Mesendoderm (in vitro differentiated cells): ENCODE data around the gene CLEC18A.
"Not testable (repeated sequence)": the region's sequence is repeated elsewhere in the genome, so short reads cannot be mapped to it uniquely, and the experiment has no call there.

ENCODE experiments used
- DNase-seq: peaks from one replicate; pipeline ENCODE4 v3.0.0; 2013
- H2AK5ac ChIP-seq: 2 replicates; pipeline ENCODE4 v1.6.1; 2013; ENCODE audit warnings: low read length, inconsistent platforms
- H2BK120ac ChIP-seq: 2 replicates; pipeline ENCODE4 v1.6.1; 2013; ENCODE audit warnings: low read depth, mild to moderate bottlenecking, low read length, moderate library complexity, mixed read lengths
- H2BK15ac ChIP-seq: replicated peaks from 2 replicates; pipeline ENCODE4 v1.6.1; 2013; ENCODE audit warnings: low read depth, mild to moderate bottlenecking, moderate library complexity
- H2BK5ac ChIP-seq: 2 replicates; pipeline ENCODE4 v1.6.1; 2013; ENCODE audit warnings: low read length, inconsistent platforms
- H3K18ac ChIP-seq: 2 replicates; pipeline ENCODE4 v1.6.1; 2013; ENCODE audit warnings: mild to moderate bottlenecking, low read length, mixed read lengths
- H3K23ac ChIP-seq: one replicate; pipeline ENCODE4 v1.6.1; 2013; ENCODE audit warnings: low read length
- H3K27ac ChIP-seq: 2 replicates; pipeline ENCODE4 v1.5.1; 2013; ENCODE audit warnings: low read depth, mild to moderate bottlenecking, inconsistent platforms, low read length, moderate library complexity
- H3K27me3 ChIP-seq: 2 replicates; pipeline ENCODE4 v1.6.1; 2013; ENCODE audit warnings: low read length, control low read depth, mild to moderate bottlenecking, inconsistent platforms; ENCODE audit not compliant: insufficient read depth, poor library complexity
- H3K36me3 ChIP-seq: 2 replicates; pipeline ENCODE4 v1.6.1; 2013; ENCODE audit warnings: low read length, inconsistent platforms; ENCODE audit not compliant: control insufficient read depth, insufficient read depth
- H3K4ac ChIP-seq: one replicate; pipeline ENCODE4 v1.6.1; 2013; ENCODE audit warnings: low read depth, mild to moderate bottlenecking, low read length, moderate library complexity
- H3K4me1 ChIP-seq: 2 replicates; pipeline ENCODE4 v1.6.1; 2013; ENCODE audit warnings: low read depth, low read length, inconsistent platforms; ENCODE audit not compliant: control insufficient read depth
- H3K4me2 ChIP-seq: 2 replicates; pipeline ENCODE4 v1.6.1; 2013; ENCODE audit warnings: low read length
- H3K4me3 ChIP-seq: 2 replicates; pipeline ENCODE4 v1.5.1; 2013; ENCODE audit warnings: mild to moderate bottlenecking, low read length
- H3K56ac ChIP-seq: one replicate; pipeline ENCODE4 v1.6.1; 2013; ENCODE audit warnings: low read length
- H3K79me1 ChIP-seq: 2 replicates; pipeline ENCODE4 v1.6.1; 2013; ENCODE audit warnings: low read length, inconsistent platforms
- H3K79me2 ChIP-seq: 2 replicates; pipeline ENCODE4 v1.6.1; 2013; ENCODE audit warnings: mild to moderate bottlenecking, low read length; ENCODE audit not compliant: control insufficient read depth, insufficient read depth
- H3K9ac ChIP-seq: 2 replicates; pipeline ENCODE4 v1.6.1; 2013; ENCODE audit warnings: low read length, inconsistent platforms
- H4K5ac ChIP-seq: one replicate; pipeline ENCODE4 v1.6.1; 2013; ENCODE audit warnings: low read length
- H4K8ac ChIP-seq: one replicate; pipeline ENCODE4 v1.6.1; 2013; ENCODE audit warnings: low read depth, mild to moderate bottlenecking, control low read depth, low read length, moderate library complexity
- WGBS: extraction: QIAGEN DNeasy Blood & Tissue Kit; methylation state at CpG from one replicate; pipeline ENCODE4 v1.1.7; 2013; ENCODE audit warnings: low lambda C conversion rate, missing lambda C conversion rate; ENCODE audit not compliant: insufficient coverage; ENCODE audit errors: extremely low coverage; 5-methylcytosine and 5-hydroxymethylcytosine counted together

The CLEC18A gene

GRCh38 chr16:70003511-70003910, 52.4 kb downstream of the CLEC18A start:
- not testable (repeated sequence) for H2BK15ac ChIP-seq, H2AK5ac ChIP-seq

GRCh38 chr16:70008604-70009003, 57.5 kb downstream of the CLEC18A start:
- not testable (repeated sequence) for H3K23ac ChIP-seq, H3K36me3 ChIP-seq, H3K4ac ChIP-seq, H3K79me1 ChIP-seq, H3K4me1 ChIP-seq, DNase-seq, H3K27me3 ChIP-seq, H3K56ac ChIP-seq, H3K79me2 ChIP-seq, H2BK5ac ChIP-seq, H3K18ac ChIP-seq, H4K8ac ChIP-seq, H3K27ac ChIP-seq, H2BK15ac ChIP-seq, H3K9ac ChIP-seq, H3K4me3 ChIP-seq, H2AK5ac ChIP-seq, H3K4me2 ChIP-seq, H2BK120ac ChIP-seq, H4K5ac ChIP-seq
- no CpG with 5 or more reads among the region's 3 CpGs for WGBS

More at GRCh38 chr16:70003511-70003910, 52.4 kb downstream of the CLEC18A start:
- not testable (repeated sequence) for H3K79me1 ChIP-seq, H3K27me3 ChIP-seq, H3K9ac ChIP-seq, H3K36me3 ChIP-seq, H3K4me3 ChIP-seq, H4K8ac ChIP-seq, H2BK120ac ChIP-seq, H3K79me2 ChIP-seq, DNase-seq, H3K27ac ChIP-seq, H3K4me1 ChIP-seq, H3K56ac ChIP-seq, H2BK5ac ChIP-seq, H3K18ac ChIP-seq, H3K4me2 ChIP-seq, H3K23ac ChIP-seq, H3K4ac ChIP-seq, H4K5ac ChIP-seq
- no CpG with 5 or more reads among the region's 2 CpGs for WGBS

- not testable (repeated sequence) for H3K56ac ChIP-seq, H4K8ac ChIP-seq, H3K79me2 ChIP-seq, H2BK120ac ChIP-seq, H3K79me1 ChIP-seq, H3K36me3 ChIP-seq, H3K4me2 ChIP-seq, H3K23ac ChIP-seq, H3K9ac ChIP-seq, H3K4ac ChIP-seq, H4K5ac ChIP-seq, H2BK5ac ChIP-seq, H3K4me1 ChIP-seq, DNase-seq, H3K18ac ChIP-seq, H3K27ac ChIP-seq, H2BK15ac ChIP-seq, H2AK5ac ChIP-seq, H3K4me3 ChIP-seq, H3K27me3 ChIP-seq
- WGBS: no CpG with 5 or more reads among the region's 8 CpGs
Measured at GRCh38 chr16:70010615-70011014, 59.5 kb downstream of the CLEC18A start.

GRCh38 chr16:70011120-70011519, 60.0 kb downstream of the CLEC18A start:
- H4K8ac ChIP-seq, H3K27ac ChIP-seq, H3K79me2 ChIP-seq, H3K36me3 ChIP-seq, H3K4me1 ChIP-seq, H2BK15ac ChIP-seq, H3K4me3 ChIP-seq, H3K4ac ChIP-seq, DNase-seq, H3K9ac ChIP-seq, H3K23ac ChIP-seq, H3K56ac ChIP-seq, H2BK120ac ChIP-seq, H2AK5ac ChIP-seq, H3K79me1 ChIP-seq, H3K4me2 ChIP-seq, H4K5ac ChIP-seq, H2BK5ac ChIP-seq, H3K18ac ChIP-seq, H3K27me3 ChIP-seq: not testable (repeated sequence)
- no CpG with 5 or more reads among the region's 11 CpGs for WGBS

GRCh38 chr16:70012354-70012753, 61.2 kb downstream of the CLEC18A start:
- no CpG with 5 or more reads among the region's 11 CpGs for WGBS
- H2AK5ac ChIP-seq, H3K4me1 ChIP-seq, H3K4me3 ChIP-seq, H3K27me3 ChIP-seq, DNase-seq, H2BK5ac ChIP-seq, H3K18ac ChIP-seq, H2BK15ac ChIP-seq, H4K8ac ChIP-seq, H3K79me1 ChIP-seq, H2BK120ac ChIP-seq, H3K4ac ChIP-seq, H3K36me3 ChIP-seq, H3K56ac ChIP-seq, H3K79me2 ChIP-seq, H4K5ac ChIP-seq, H3K4me2 ChIP-seq, H3K23ac ChIP-seq, H3K9ac ChIP-seq, H3K27ac ChIP-seq: not testable (repeated sequence)

GRCh38 chr16:70012951-70013350, 61.8 kb downstream of the CLEC18A start:
- not testable (repeated sequence) for H3K56ac ChIP-seq, H3K4me3 ChIP-seq, DNase-seq

More at GRCh38 chr16:70012951-70013350, 61.8 kb downstream of the CLEC18A start:
- not testable (repeated sequence) for H2BK120ac ChIP-seq, H3K27me3 ChIP-seq, H3K79me2 ChIP-seq, H2BK15ac ChIP-seq, H3K9ac ChIP-seq, H4K8ac ChIP-seq, H4K5ac ChIP-seq, H2AK5ac ChIP-seq, H3K4me1 ChIP-seq, H3K18ac ChIP-seq, H3K23ac ChIP-seq, H3K27ac ChIP-seq, H3K4ac ChIP-seq, H2BK5ac ChIP-seq, H3K79me1 ChIP-seq, H3K36me3 ChIP-seq, H3K4me2 ChIP-seq
- WGBS: no CpG with 5 or more reads among the region's 11 CpGs
